Raji (cell line): ENCODE measurements around the gene SGMS2.

Experiments
- POLR2A ChIP-seq: IDR thresholded peaks from 2 replicates; pipeline ENCODE4 v1.6.1; 2011; ENCODE audit warnings: low read depth, low read length, control low read depth; ENCODE audit not compliant: insufficient read depth

Gene SGMS2

GRCh38 chr4:107824350-107825071 lies at the start of gene SGMS2:
TSS of gene SGMS2 (plus strand) at chr4:107824932. CDS start at chr4:107895554, 70,622 bp downstream.
- TF ChIP-seq POLR2A = no peak

GRCh38 chr4:107777890-107778289 lies 46.8 kb upstream of the SGMS2 start:
- TF ChIP-seq POLR2A = no peak

- no peak for TF ChIP-seq POLR2A
Observed at GRCh38 chr4:107778784-107779530, 45.8 kb upstream of the SGMS2 start.

DNA sequence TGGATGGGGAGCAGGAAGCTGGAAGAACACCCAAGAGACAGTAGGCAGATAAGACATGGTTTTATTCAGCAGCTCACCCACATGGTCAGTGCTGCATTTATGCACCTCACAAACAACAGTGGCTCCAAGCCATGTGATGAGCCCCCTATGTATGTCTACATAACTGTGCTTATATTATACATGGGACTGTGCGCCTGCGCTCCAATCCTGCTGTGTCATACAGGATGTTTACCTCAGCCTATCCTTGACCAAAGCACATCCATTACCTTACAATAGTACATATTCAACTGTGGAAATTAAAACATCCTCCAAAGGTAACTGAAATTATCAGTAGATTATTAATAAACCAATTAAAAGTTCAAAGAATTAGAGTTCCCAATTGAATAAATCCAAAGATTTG lies 44.1 kb upstream of the SGMS2 start:
- no peak for TF ChIP-seq POLR2A

- TF ChIP-seq POLR2A = no peak
Observed at GRCh38 chr4:107791902-107792301, 32.8 kb upstream of the SGMS2 start.

DNA sequence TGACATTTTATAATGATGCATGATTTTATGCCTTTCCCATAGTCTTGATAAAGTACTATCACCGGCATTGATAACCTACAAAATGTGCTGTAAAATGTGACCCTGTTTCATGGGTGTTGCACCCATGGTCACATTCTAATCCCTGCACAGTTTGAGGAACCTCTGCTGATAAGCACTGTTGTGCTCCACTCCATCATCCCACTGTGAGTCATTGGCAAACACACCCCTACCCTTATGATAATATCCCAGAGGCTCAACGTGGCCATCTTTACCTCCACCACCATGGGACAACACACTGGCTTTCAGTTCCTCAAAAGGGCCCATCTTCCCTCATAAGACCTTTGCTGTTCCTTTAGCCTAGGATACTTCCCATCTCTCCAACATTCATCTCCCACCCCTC lies 32.0 kb upstream of the SGMS2 start:
- TF ChIP-seq POLR2A = no peak

DNA sequence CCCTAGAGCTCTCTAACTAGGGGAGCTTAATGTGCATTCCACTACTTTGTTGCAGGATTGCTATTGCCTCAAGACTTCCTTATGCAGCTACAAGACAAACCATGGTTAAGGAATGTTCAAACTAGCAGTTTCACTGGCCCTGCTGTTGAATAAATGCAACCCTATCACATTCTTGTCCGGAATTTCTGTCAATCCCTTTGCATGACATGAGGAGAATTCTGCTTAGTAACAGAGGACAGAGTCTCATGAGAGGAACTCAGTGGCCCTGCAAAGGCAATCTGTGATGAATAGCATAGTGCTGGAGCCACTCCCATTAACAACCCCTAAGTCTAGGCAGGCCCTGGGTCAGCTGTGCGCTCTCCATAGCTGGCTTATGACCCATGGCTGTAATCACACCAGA lies 30.7 kb upstream of the SGMS2 start:
- no peak for TF ChIP-seq POLR2A

- TF ChIP-seq POLR2A = no peak
Observed at GRCh38 chr4:107799669-107800450, 24.9 kb upstream of the SGMS2 start.

- TF ChIP-seq POLR2A = no peak
Observed at GRCh38 chr4:107800706-107801105, 24.0 kb upstream of the SGMS2 start.

- no peak for TF ChIP-seq POLR2A
Observed at GRCh38 chr4:107801766-107802211, 22.9 kb upstream of the SGMS2 start.

GRCh38 chr4:107804956-107805355 lies 19.8 kb upstream of the SGMS2 start:
- no peak for TF ChIP-seq POLR2A

- no peak for TF ChIP-seq POLR2A
Observed at GRCh38 chr4:107806196-107806595, 18.5 kb upstream of the SGMS2 start.

- no peak for TF ChIP-seq POLR2A
Observed at GRCh38 chr4:107808572-107808971, 16.2 kb upstream of the SGMS2 start.

DNA sequence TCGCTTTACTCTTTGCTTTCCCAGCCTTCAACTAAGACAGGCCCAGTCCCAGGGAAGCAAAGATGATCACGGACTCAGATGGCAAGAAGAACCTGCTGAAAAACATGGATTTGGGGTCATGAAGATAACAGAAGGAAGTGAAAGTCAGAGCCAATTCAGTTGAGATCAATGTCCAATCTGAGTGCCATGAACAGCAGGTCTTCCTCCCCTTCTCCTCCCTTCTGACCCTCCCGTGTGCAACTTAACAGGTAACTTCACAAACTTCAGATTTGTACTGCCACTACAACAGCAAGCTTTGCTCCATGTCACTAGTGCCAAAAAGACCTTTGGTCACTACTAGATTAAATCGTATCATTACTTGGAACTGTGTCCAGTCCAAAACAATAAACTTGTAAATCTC lies 15.5 kb upstream of the SGMS2 start:
- no peak for TF ChIP-seq POLR2A

- TF ChIP-seq POLR2A = no peak
Observed at GRCh38 chr4:107814758-107815157, 10.0 kb upstream of the SGMS2 start.

DNA sequence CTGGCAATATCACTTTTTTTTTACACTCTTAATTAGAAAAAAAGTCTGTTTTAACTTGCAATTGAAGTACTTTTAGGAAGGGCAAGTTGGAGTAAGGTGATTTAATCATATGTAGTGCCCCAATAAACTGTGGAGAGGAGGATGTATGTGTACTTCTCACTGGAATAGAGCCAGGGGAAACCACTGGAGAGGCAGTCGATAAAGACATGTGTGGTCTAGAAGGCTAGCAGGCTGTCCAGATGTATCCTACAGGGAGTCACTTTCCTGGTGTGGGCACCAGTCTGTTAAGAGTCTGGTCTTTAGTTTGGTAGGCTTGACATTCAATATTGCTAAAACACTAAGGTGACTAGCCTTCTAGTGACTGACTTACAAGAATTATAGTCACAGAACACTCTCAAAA lies 9.6 kb upstream of the SGMS2 start:
- no peak for TF ChIP-seq POLR2A
